Ovary (tissue), 9 donors: ENCODE results near the gene CAMTA1. TPM values are rescaled to one million over a fixed set of nuclear protein-coding genes. Genes with fewer than 3 reads are reported as not detected.

Experiments
- DNase-seq, 5 donors: peaks; one replicate each; pipeline ENCODE4 v3.0.0-alpha.2; 2019 to 2020
- H3K27ac ChIP-seq, 2 donors: fragments of 200-600 bp; one replicate each; pipeline versions ENCODE4 v1.5.1 to v1.8.0; 2019 to 2022
- H3K27me3 ChIP-seq: fragments of 200-600 bp; one replicate; pipeline ENCODE4 v1.8.0; 2022
- H3K36me3 ChIP-seq: fragments of 200-600 bp; sonication (generic); one replicate; pipeline ENCODE4 v1.5.1; 2019
- H3K4me1 ChIP-seq: one replicate; pipeline ENCODE4 v1.8.1; 2013; ENCODE audit warnings: mild to moderate bottlenecking, moderate library complexity; ENCODE audit not compliant: insufficient read depth
- H3K4me3 ChIP-seq: fragments of 200-600 bp; sonication (generic); one replicate; pipeline ENCODE4 v1.5.1; 2017
- H3K9me3 ChIP-seq, 2 donors: fragments of 200-600 bp in 1 of 2; sonication (generic) in 1 of 2; one replicate each; pipeline versions ENCODE4 v1.5.1 to v1.8.1; 2013 to 2019; ENCODE audit warnings: mild to moderate bottlenecking in 1 of 2, moderate library complexity in 1 of 2
- EP300 ChIP-seq: sonication (generic); formaldehyde crosslinking; IDR thresholded peaks from one replicate; pipeline ENCODE4 v1.6.1; 2017; ENCODE audit warnings: antibody characterized with exemption
- POLR2A ChIP-seq: fragments of 450-650 bp; IDR thresholded peaks from one replicate; pipeline ENCODE4 v1.6.1; 2017; ENCODE audit warnings: antibody characterized with exemption, mild to moderate bottlenecking, moderate library complexity
- WGBS, 3 donors: extraction: QIAGEN DNeasy Blood & Tissue Kit in 1 of 3; methylation state at CpG; one replicate each; pipeline versions ENCODE4 v1.1.5 to v1.1.7; 2013 to 2017; 5-methylcytosine and 5-hydroxymethylcytosine counted together
- intact Hi-C, 4 donors: fragments of 100-400 bp; cut with DNase I; formaldehyde crosslinking; loops; one replicate each; pipeline versions ENCODE4 v1.11.0 to v1.15.1; 2022 to 2023
- polyA plus RNA-seq, 2 donors: library from polyadenylated mRNA; stranded (reverse); fragments of 200-250 nt in 1 of 2; fragments of 350-450 nt in 1 of 2; fragmentation: Illumina TruSeq in 1 of 2; extraction: RNeasy Lipid Tissue Mini Kit (QIAGEN cat#74804) in 1 of 2; gene quantifications; one replicate each; pipeline ENCODE4 v1.2.3, GENCODE V29; 2013 to 2014
- total RNA-seq, 7 donors: library from RNA; depleted of rRNA in 2 of 7; stranded (reverse); fragments of >200 nt in 2 of 7; fragmentation: NEBNext Ultra II Directional in 3 of 7; extraction: Animal tissue kit (Norgen Biotek cat#: 25700) in 3 of 7; gene quantifications; one replicate each; pipeline versions ENCODE4 v1.1.0 to v1.2.4, GENCODE V29; 2016 to 2023
- TF ChIP-seq, protein P1 (sequence below), 3 donors: fragments of 450-650 bp in 2 of 3; fragments of 200-600 bp in 1 of 3; IDR thresholded peaks; one replicate each; pipeline versions ENCODE4 v1.5.1 to v1.8.0; 2016 to 2022; ENCODE audit warnings: antibody characterized with exemption in 3 of 3, mild to moderate bottlenecking in 1 of 3
- donor health status: DM: no; HTN: no; CAD: no; lungs with moderate emphysema.
- donor health status: DM: no; HTN: no; CAD: no.
- donor health status: Bipolar disorder and iron deficiency.
- donor health status: DM: yes; HTN: yes; CAD: no.
- donor health status: DM: no; HTN: no; CAD: no.
- donor health status: DM: yes; HTN: yes; CAD: no.

CAMTA1 gene
- total and polyA plus RNA-seq, 9 donors: 51.1 to 150 (median 67.4) TPM

DNA sequence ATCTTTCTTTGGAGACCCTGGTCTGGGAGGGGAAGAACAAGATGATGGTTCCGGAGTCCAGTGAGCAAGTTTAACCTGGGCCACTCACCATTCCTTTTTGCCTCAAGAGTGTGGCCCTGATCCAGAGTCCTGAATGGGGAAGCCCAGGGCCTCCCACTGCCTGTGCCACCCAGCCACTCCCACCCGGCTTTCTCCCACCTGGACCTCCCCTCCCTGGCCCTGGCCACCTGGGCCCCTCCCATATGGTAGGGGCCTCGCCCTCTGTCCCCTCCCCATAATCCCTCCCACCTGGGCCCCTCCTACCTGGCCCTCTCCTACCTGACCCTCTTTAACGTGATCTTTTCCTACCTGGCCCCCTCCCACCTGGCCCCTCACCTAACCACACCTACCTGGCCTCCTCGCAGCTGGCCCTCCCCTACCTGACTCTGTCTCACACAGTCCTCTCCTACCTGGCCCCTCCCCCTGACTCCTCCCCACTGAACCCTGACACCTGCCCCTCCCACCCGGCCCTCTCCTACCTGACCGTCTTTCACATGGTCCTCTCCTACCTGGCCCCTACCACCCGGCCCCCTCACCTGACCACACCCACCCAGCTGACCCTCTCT lies 765.1 kb downstream of the CAMTA1 start:
- Histone ChIP-seq H3K27me3 (no peaks in the 10 kb centered on the region), H3K4me1 (no peaks in the 10 kb centered on the region), H3K27ac (no peak overlapping the region), H3K36me3 (no peaks in the 10 kb centered on the region), H3K9me3 (no peaks in the 10 kb centered on the region), H3K4me3 (no peak overlapping the region)
- WGBS, 3 donors: 71 to 82% (median 78%) methylated on average over 8 of the region's 8 CpGs
- intact Hi-C loops: no loop called here
- DNase-seq: peak in 1 of 5 donors; percentile 21
- TF ChIP-seq POLR2A (no peak), EP300 (no peak)
- TF ChIP-seq, protein P1, sequence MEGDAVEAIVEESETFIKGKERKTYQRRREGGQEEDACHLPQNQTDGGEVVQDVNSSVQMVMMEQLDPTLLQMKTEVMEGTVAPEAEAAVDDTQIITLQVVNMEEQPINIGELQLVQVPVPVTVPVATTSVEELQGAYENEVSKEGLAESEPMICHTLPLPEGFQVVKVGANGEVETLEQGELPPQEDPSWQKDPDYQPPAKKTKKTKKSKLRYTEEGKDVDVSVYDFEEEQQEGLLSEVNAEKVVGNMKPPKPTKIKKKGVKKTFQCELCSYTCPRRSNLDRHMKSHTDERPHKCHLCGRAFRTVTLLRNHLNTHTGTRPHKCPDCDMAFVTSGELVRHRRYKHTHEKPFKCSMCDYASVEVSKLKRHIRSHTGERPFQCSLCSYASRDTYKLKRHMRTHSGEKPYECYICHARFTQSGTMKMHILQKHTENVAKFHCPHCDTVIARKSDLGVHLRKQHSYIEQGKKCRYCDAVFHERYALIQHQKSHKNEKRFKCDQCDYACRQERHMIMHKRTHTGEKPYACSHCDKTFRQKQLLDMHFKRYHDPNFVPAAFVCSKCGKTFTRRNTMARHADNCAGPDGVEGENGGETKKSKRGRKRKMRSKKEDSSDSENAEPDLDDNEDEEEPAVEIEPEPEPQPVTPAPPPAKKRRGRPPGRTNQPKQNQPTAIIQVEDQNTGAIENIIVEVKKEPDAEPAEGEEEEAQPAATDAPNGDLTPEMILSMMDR (IDR thresholded peaks at IDR 0.05): no peak

GRCh38 chr1:7550981-7551380 lies 765.7 kb downstream of the CAMTA1 start:
- intact Hi-C loops: no loop called here
- H3K9me3 ChIP-seq: no peaks in the 10 kb centered on the region

DNA sequence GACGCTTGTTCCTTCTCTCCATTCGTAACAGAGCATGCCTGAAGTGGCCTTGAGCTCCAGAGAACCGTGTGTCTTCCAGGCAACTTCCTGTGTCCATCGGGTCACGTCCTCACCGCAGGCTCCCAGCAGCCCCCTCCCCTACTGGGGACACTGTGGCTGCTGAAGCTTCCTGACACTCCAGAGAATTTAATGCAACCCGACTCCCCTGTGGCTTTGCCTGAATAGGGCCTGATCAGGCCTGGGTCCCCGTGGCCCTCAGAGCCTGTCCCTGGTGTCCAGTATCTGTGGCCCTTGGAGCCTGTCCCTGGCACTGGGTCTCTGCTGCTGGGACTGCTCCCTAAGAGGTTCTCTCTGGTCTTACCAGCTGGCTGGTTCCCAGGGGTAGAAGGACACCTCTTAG lies 766.2 kb downstream of the CAMTA1 start:
- WGBS, 3 donors: 36 to 59% (median 43%) methylated on average over 8 of the region's 8 CpGs
- no peak for DNase-seq
- Histone ChIP-seq H3K27me3 (no peaks in the 10 kb centered on the region), H3K4me3 (no peak overlapping the region), H3K36me3 (no peaks in the 10 kb centered on the region), H3K9me3 (no peaks in the 10 kb centered on the region), H3K27ac (no peak overlapping the region), H3K4me1 (no peaks in the 10 kb centered on the region)
- TF ChIP-seq, protein P1 (IDR thresholded peaks at IDR 0.05): no peak
- TF ChIP-seq EP300 (no peak), POLR2A (no peak)
- intact Hi-C loops: no loop called here

More at GRCh38 chr1:7550981-7551380, 765.7 kb downstream of the CAMTA1 start:
- no peaks in the 10 kb centered on the region for H3K36me3 ChIP-seq
- no peaks in the 10 kb centered on the region for H3K4me1 ChIP-seq
- WGBS, 3 donors: 61 to 77% (median 61%) methylated on average over 6 of the region's 6 CpGs
- no peak for DNase-seq
- H3K27me3 ChIP-seq: no peaks in the 10 kb centered on the region
- TF ChIP-seq POLR2A (no peak), EP300 (no peak)
- TF ChIP-seq, protein P1 (IDR thresholded peaks at IDR 0.05): no peak
- no peak overlapping the region for H3K4me3 ChIP-seq
- H3K27ac ChIP-seq: no peak overlapping the region

- H3K4me3 ChIP-seq: no peak overlapping the region
- DNase-seq: peak in 2 of 5 donors; percentile 30 to 50
- peaks cover under 1% of the 10 kb centered on the region for H3K4me1 ChIP-seq
- H3K9me3 ChIP-seq: no peaks in the 10 kb centered on the region
- intact Hi-C loops: no loop called here
- no peak overlapping the region for H3K27ac ChIP-seq
- TF ChIP-seq, protein P1 (IDR thresholded peaks at IDR 0.05): no peak
- no peaks in the 10 kb centered on the region for H3K27me3 ChIP-seq
- WGBS, 3 donors: 23 to 41% (median 30%) methylated on average over 9 of the region's 9 CpGs
- no peaks in the 10 kb centered on the region for H3K36me3 ChIP-seq
Measured at GRCh38 chr1:7552402-7552801, 767.1 kb downstream of the CAMTA1 start.
